Spleen (tissue), 7 donors: ENCODE data around the gene CRYAA.
"Not testable (repeated sequence)": the region's sequence is repeated elsewhere in the genome, so short reads cannot be mapped to it uniquely, and the experiment has no call there.

Experiments used
- POLR2A ChIP-seq, 3 donors: fragments of 450-650 bp; IDR thresholded peaks; one replicate each; pipeline ENCODE4 v1.5.1; 2017; ENCODE audit warnings: antibody characterized with exemption in 3 of 3, mild to moderate bottlenecking in 1 of 3
- POLR2AphosphoS5 ChIP-seq, 3 donors: sonication (generic); formaldehyde crosslinking; IDR thresholded peaks; one replicate each; pipeline ENCODE4 v1.5.1; 2017; ENCODE audit warnings: antibody characterized with exemption in 3 of 3
- TF ChIP-seq, protein P1 (sequence below), 11 experiments: fragments of 200-600 bp in 7 of 11; fragments of 450-650 bp in 4 of 11; sonication (generic) in 4 of 11; IDR thresholded peaks in 8 of 11; conservative IDR thresholded peaks in 3 of 11; 1 replicate in 7 of 11; 2 replicates in 4 of 11; pipeline versions ENCODE4 v1.4.0 to v1.8.0; 2016 to 2021; ENCODE audit warnings: antibody characterized with exemption in 11 of 11, inconsistent platforms in 4 of 11, mild to moderate bottlenecking in 1 of 11
- donor health status: DM: no; HTN: no; CAD: no; lungs with moderate emphysema.
- donor health status: DM: no; HTN: no; CAD: no.
- donor health status: DM: no; HTN: no; CAD: no.

DNA sequence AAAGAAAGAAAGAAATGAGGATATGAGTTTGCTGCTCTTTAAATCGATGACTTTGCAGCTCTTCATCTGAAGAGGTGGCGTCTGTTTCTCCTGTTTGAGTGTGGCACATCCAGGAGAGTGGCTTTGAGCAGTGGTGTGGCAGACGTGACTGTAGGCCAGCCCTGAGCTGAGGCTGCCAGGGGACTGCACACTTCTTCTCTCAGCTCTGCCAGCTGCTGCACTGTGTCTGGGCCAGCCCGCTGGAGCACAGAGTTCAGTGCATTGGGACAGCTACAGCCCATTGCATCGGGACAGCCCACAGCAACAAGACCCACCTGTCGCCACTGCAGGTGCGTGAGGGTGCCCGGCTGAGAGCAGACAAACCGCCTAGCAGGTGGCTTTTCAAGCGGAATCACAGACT, 34.3 kb upstream of the CRYAA start:
- TF ChIP-seq, protein P1, sequence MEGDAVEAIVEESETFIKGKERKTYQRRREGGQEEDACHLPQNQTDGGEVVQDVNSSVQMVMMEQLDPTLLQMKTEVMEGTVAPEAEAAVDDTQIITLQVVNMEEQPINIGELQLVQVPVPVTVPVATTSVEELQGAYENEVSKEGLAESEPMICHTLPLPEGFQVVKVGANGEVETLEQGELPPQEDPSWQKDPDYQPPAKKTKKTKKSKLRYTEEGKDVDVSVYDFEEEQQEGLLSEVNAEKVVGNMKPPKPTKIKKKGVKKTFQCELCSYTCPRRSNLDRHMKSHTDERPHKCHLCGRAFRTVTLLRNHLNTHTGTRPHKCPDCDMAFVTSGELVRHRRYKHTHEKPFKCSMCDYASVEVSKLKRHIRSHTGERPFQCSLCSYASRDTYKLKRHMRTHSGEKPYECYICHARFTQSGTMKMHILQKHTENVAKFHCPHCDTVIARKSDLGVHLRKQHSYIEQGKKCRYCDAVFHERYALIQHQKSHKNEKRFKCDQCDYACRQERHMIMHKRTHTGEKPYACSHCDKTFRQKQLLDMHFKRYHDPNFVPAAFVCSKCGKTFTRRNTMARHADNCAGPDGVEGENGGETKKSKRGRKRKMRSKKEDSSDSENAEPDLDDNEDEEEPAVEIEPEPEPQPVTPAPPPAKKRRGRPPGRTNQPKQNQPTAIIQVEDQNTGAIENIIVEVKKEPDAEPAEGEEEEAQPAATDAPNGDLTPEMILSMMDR (IDR thresholded peaks at IDR 0.05 in 8 of 11, conservative IDR thresholded peaks at IDR 0.05 in 3 of 11) = not testable (repeated sequence)
- not testable (repeated sequence) for TF ChIP-seq POLR2A, POLR2AphosphoS5 (IDR thresholded peaks at IDR 0.05)
